GM18499 (cell line): Measurements from ENCODE around the gene RARRES2.

Experiments
- ATAC-seq: cut with Tn5 transposase; IDR thresholded peaks from one replicate; pipeline ENCODE4 v1.9.1; 2021; ENCODE audit warnings: moderate number of reproducible peaks; ENCODE audit not compliant: insufficient read depth, unreplicated experiment

RARRES2 gene

DNA sequence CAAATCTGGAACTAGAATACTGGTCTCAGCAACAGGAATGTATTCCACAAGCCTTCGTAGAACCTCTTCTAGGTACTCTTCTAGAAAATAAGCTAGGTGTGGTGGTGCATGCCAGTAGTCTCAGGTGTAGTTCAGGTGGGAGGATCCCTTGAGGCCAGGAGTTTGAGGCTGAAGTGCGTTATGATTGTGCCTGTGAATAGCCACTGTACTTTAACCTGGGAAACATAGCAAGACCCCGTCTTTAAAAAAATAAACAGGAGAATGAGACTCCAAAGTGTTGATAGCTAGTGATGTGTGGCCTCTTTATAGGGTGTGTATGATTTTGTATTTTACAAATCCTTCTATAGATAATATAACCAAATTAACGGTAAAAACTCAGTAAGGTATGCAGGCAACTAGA is 36.2 kb upstream of the RARRES2 start:
- ATAC-seq, result no peak

DNA sequence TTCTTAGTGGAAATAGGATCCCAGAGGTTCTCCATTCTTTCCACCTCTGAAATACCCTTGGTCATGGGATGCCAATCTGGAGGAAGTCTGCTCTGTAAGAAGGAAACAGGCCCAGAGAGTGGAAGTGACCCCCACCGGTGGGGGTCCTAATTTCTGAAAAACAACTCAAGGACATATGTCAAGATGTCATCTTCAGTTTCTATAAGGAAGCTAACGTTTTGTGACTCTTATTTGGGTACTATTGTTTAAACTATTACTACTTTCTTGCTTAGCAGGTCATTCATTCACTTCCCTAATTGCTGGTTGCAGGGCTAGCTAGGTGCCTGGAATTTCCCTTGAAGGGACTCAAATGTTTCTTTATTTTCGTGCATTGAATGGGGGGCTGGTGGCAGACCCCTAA is 35.8 kb upstream of the RARRES2 start:
- ATAC-seq, result no peak

DNA sequence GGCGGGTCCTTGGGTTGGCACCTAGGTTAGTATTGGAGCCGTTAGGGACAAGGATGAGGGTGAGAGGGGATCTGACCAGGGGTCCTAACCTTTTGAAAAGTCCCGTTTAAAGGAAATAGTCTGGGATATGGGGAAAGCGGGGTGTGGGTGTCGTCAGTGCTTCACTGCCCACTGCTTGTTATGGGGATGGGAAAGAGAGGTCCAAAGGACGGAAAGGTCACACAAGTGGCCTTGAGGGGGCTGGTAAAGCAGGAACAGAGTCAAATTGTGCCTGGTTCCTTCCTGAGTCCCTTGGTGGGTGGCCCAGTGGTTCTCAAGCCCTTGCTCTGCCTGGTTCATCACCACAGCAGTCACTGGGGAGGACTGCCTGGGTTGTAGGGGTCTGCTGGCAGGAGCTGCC is 35.1 kb upstream of the RARRES2 start:
- ATAC-seq, result no peak

DNA sequence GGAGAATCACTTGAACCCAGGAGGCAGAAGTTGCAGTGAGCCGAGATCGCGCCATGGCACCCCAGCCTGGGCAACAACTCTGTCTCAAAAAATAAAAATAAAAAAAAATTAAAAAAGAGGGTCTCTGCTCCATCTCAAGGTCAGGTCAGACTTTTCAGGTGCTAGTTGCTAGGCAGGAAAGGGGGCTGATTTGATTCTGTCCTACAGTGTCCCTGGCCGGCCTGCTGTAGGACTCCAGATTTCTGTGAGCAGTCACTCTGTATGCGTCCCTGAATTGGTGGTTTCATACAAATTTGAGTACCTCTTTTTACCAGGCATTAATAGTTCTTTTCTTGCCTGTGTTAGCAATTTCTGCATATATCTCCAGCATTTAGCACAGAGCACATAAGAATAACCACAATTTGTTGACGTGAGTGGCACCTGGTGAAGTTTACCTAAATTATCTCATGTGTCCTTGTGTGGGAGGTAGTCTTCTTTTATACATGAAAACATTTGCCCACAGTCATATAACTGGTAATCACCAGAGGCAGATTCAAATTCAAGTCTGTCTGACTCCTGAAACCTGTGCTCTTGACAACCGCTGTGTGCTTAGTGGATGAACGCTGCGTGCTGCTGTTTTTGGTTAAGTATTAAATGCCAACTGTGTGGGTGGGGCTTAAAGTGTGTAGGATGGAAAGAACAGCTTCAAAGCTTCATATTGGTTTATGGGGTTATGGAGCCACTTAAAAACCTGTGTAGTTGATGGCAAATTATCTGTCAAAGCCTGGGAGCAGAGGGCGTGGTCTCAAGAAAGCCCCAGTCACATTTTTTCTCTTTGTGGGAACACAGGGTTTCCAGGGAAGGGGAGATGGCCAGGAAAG is 34.5 kb upstream of the RARRES2 start:
- ATAC-seq, result no peak

DNA sequence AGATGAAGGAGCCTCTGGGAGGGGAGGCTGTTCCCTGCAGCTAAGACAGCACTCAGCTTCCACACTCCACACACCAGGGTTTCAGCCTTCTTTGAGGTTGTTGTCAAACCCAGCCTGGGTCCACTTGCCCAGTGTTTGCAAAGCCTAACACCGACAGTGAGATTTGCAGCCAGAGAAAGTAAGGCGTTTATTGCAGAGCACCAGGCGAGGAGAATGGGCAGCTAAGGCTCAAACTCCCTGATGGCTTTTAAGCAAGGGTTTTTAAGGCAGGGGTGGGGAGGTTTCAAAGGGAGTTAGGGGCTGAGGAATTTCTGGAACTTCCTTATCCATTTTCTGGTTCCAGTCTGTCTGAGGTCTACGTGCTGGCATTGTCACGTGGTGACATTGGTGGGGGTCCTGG is 33.0 kb upstream of the RARRES2 start:
- no peak for ATAC-seq

DNA sequence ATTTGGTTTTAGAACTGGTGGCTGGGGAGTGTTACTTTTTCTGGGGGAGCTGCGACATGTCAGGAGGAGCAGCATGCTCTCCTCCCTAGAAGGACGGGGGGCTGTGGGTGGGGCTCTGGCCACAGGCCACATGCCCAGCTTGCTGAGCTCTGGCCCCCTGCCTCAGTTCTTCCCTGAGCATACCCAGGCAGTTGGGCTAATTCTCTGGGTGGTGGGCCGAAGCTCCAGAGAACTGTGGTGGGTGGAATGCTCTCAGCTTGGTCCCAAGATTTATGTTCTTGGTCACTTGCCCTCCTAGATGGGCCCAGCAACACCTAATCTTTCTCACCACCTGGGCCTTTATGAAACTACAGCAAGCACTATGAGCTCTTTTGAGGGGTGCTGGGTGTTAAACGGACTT is 32.6 kb upstream of the RARRES2 start:
- ATAC-seq, result no peak

DNA sequence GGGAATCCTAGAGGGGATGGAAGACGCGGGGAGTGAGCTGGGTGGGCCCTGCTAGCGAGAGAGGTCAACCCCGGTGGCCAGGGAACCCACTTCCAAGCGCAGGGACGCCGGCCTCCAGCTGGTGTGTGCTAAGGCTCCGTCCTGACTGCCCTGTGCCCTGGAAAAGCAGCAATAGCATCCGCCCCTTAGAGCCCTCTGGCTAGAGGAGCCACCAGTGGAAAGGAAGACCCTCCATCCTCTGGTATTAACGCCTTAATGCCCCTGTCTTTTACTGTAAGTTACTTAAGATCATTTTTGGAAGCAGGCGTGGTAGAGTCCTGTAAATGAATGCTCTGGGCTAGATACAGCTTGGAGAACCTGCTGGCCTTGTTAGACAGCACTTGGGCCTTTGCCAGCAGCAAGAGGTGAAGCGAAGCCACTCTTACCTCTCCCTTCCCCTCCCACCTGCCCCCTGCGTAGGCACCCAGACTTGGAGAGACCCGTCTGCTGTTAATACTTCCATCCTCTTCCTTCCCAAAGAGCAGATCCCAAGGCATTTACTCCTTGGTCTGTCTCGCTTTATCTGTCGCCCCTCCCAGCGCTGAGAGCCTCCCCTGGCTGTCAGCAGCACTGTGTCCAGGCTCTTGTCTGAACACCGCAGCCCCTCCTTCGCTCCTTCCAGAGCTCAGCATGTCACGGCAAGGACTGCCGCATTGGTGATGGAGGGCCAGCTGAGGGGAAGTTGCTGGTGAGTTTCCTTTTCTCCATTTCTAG is 31.8 kb upstream of the RARRES2 start:
- no peak for ATAC-seq

DNA sequence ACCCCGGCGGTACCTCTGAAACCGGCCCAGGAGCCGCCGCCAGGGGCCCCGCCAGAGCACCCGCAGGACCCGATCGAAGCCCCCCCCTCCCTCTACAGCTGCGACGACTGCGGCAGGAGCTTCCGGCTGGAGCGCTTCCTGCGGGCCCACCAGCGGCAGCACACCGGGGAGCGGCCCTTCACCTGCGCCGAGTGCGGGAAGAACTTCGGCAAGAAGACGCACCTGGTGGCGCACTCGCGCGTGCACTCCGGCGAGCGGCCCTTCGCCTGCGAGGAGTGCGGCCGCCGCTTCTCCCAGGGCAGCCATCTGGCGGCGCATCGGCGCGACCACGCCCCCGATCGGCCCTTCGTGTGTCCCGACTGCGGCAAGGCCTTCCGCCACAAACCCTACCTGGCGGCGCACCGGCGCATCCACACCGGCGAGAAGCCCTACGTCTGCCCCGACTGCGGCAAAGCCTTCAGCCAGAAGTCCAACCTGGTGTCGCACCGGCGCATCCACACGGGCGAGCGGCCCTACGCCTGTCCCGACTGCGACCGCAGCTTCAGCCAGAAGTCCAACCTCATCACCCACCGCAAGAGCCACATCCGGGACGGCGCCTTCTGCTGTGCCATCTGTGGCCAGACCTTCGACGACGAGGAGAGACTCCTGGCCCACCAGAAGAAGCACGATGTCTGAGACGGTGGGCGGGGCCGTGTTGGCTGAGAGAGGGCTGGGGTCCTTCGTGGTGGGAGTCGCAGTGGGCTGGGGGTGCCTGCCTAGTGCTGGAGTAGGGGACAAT is 31.0 kb upstream of the RARRES2 start:
- ATAC-seq, result no peak

DNA sequence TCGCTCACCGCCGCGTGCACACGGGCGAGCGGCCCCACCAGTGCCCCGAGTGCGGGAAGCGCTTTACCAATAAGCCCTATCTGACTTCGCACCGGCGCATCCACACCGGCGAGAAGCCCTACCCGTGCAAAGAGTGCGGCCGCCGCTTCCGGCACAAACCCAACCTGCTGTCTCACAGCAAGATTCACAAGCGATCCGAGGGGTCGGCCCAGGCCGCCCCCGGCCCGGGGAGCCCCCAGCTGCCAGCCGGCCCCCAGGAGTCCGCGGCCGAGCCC is 30.5 kb upstream of the RARRES2 start:
- no peak for ATAC-seq

DNA sequence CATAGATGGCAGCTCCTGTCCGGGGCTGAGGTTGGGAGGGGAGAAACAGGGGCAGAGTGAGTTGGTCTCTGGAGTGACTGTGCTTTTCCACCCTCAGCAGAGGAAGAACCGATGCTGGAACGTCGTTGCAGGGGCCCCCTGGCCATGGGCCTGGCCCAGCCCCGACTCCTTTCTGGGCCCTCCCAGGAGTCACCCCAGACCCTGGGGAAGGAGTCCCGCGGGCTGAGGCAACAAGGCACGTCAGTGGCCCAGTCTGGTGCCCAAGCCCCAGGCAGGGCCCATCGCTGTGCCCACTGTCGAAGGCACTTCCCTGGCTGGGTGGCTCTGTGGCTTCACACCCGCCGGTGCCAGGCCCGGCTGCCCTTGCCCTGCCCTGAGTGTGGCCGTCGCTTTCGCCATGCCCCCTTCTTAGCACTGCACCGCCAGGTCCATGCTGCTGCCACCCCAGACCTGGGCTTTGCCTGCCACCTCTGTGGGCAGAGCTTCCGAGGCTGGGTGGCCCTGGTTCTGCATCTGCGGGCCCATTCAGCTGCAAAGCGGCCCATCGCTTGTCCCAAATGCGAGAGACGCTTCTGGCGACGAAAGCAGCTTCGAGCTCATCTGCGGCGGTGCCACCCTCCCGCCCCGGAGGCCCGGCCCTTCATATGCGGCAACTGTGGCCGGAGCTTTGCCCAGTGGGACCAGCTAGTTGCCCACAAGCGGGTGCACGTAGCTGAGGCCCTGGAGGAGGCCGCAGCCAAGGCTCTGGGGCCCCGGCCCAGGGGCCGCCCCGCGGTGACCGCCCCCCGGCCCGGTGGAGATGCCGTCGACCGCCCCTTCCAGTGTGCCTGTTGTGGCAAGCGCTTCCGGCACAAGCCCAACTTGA is 29.9 kb upstream of the RARRES2 start:
- no peak for ATAC-seq

DNA sequence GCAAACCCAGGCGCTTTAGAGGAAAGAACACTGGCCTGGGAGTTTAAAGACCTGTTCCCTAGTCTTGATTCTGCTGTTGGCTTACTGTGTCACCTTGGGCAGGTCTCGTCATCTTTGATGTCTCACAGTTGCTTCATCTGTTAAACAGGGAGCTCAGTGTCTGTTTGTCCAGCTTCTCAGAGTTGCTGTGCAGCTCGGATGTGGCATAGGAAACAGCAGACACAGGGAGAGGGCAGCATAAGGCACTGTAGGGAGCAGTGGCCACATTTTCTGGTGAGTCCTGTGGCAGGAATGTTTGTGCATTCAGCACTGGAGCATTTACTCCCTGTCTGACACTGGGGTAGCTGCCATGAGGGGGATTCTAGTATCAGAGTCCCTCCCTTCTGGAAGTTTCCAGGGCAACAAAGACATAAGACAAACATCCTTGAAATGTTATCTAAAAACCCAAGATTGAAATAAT is 29.2 kb upstream of the RARRES2 start:
- ATAC-seq, result no peak

DNA sequence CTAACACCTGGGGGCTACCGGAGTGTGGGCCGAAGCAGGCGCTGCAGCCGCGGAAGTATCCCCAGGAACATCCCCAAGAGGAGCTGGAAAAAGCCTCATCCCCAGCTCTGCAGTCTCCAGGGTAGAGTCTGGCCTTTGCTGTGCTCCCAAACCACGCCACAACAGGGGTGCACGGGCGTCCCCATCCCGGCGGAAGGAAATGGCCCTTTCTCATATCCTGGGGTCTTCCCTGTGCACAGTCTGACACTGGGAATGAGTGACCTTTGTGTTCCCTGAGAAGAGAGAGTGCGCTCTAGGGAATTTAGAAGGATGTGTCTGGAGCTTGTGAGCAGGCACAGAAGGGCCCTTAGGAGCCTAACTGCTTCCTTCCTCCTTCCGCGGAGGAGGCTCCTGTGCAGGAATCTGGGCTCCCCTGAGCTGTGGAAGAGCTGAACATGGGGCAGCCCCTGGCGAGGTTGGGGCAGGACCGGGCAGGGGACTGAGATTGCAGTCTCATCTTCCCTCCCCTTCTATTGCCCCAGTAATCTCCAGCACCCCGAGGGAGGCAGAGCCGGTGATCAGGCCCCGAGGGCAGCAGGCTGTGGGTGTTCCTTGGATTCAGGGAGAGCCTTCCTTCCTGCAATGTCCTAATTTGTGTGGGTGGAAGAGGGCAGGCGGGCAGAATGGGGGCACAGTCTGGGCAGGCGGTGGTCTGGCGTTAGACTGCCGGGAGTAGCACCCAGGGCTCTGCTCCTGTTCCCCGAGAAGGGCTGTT is 28.5 kb upstream of the RARRES2 start:
- no peak for ATAC-seq

DNA sequence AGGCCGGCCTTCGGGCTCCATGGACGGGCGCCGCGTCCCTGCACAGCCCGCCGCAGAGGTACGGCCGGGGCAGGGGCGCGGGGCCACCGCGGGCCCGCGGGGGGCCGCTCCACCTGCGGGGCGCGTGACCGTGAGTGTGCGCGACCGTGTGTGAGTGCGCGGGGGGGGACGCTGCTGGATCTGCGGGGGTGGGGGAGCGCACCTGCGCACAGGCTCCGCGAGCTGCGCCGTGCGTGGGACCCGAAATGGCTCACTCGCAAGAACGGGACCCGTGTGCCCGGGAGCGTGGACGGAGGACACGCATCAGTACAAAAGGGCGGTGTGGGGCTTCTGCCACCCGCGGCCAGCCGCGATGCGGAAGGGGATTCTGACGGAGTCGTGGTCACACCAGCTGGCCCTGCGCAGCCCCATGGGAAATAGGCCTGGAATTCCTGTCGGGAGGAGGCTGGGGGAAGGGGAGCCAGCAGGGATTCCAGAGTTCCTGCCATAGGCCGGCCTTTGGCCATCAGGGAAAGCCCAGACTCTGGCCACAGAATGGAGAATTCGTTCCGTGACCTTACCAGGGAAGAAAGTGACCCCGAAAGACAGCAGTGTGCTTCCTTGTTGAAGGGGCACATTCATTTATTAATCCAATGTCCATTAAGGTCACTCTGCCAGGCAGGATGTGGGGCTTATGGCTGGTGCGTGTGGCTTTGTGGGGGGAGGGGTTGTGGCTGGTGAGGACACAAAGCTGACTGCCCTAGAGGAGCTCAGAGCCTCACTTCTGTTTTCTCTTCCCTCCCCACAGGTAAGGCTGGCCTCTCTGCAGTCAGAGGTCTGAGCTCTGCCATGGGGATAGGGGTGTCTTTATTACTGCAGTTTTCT is 27.7 kb upstream of the RARRES2 start:
- ATAC-seq, result no peak

DNA sequence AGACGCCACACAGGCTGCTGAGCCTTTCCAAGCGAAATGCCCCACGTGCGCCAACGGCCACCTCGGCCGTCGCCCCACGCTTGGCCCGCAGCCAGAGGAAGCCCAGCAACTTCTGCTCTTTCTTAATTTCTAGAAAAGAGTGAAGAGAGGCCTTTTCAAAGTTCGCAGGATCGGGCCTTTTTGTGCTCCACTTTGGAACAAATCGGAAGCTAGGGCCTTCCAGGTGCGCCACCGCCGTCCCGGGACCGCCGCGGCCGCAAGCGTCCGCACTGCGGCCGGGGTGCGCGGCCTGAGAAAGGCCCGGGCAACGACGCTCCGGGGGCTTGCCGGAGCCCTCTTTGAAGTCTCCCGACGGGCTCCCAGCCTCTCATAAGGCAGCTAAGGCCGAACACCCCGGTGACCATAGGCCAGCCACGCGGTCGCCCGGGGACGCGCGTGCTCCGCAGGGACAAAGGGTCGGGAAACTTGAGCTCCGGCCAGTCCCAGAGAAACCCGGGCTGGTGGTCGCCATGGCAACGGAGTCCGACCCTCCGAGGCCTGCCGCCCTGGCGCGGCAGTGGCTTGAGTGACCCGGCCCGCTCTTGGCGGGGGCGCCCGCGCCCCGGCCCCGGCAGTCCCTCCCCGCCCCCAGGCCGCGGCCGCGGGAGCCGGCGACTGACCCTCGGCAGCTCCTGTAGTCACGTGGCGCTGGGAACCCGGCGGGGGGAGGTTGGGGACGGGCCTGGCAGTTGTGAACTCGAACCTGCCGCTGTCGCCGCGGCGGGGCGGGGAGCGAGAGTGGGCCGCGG is 26.9 kb upstream of the RARRES2 start, which contains the start of gene REPIN1:
TSS of gene REPIN1 (plus strand) at position 727 of the 788 bp plus-strand sequence. CDS start 890 bp downstream, outside the sequence.
- ATAC-seq, result no peak

DNA sequence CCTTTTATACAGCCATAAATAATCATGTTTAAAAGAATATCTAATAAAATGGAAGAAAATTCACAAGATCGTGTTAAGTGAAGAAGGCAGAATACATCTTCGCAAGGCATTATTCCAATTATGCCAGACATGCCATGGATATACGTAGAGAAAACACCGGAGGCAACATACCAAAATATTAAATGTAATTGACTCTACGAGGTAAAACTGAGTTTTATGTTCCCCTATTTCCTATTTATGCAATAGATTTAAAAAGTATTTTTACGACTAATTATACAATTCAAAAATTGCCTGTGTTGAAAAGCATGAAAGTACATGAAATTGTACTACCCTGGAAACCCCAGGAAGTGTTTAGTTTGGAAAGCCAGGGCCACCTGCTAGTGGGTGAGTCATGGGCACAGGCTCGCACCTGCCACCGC is 26.3 kb upstream of the RARRES2 start:
- no peak for ATAC-seq

DNA sequence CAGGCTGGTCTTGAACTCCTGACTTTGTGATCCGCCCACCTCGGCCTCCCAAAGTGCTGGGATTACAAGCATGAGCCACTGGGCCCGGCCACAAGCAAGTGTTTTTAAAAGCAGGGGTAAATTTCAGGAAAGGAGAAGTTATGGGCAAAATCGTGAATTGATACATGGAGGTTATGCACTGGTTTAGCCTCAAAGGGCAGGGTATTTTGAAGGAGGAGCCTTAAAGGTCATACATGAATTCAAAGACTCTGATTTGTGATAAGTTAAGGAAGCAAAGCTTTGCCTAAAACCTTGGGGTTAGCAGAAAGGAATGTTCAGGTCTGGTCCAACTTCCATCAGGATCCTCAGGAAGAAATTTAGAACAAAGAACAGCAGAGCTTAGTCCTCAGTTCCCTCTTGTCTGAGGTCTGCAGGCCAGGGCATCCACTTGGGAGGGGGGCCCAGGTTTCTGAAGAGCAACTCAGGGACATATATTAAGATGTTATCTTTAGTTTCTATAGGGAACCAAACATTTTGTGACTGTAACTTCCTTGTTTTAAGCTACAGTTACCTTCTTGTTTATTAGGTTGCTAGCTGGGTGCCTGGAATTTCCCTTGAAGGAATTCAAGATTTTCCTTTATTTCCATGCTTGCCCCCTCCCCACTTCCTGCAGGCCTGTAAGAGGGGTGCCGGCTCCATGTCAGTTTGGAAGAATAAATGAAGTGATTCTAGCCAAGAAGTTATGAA is 24.4 kb upstream of the RARRES2 start:
- no peak for ATAC-seq

DNA sequence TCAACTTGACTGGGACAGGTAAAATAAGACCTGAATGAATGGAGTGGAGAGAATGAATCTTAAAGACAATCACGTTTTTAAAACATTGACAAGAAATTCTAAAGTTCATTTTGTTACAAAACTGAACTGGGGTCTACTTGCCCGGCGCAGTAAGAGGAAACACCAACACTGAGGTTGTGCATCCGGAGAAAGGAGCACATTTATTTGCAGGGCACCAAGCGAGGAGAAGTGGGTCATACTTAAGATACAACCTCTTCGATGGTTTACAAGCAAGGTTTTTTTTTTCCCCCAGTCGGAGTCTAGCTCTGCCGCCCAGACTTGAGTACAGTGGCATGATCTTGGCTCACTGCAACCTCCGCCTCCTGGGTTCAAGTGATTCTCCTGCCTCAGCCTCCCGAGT is 23.8 kb upstream of the RARRES2 start:
- no peak for ATAC-seq
